ENCODE data around the gene ACVR1.

DNA sequence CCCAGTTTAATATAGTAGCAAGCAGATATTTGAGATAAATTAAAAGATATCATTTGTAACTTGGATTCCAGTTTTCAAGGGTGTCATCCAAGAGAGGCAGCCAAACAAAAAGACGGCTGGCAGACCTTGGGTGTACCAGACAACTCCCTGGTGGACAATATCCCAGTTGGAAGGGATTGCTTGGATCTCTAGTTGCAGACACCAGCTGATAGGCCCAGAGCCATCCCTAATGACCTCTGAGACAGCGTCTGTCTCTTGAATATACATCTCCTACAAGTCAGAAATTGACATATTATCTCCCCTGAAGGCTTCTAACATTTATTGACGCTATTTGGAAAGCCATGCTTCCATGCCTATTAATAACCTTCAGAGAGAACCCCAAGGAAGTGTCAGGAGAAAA is 67.7 kb downstream of the ACVR1 start:
- TF ChIP-seq GLMP (CRISPR knock-in tag; IDR thresholded peaks at IDR 0.05; ENCODE audit: borderline replicate concordance) (no peak), TARDBP (CRISPR knock-in tag; IDR thresholded peaks at IDR 0.05) (no peak), PRDM10 (CRISPR knock-in tag; IDR thresholded peaks at IDR 0.05; ENCODE audit: low read depth) (no peak), CTCF (CRISPR knock-in tag; IDR thresholded peaks at IDR 0.05) (no peak), JUNB (CRISPR knock-in tag; IDR thresholded peaks at IDR 0.05; ENCODE audit: borderline replicate concordance) (no peak)
